Astrocyte (in vitro differentiated cells and primary cell): Measurements from ENCODE around the gene CYRIA.

Experiments used
- CTCF ChIP-seq: IDR thresholded peaks from 2 replicates; pipeline ENCODE4 v1.5.1; 2011; ENCODE audit warnings: low read depth, mild to moderate bottlenecking, inconsistent platforms, low read length, moderate library complexity; ENCODE audit not compliant: insufficient read depth
- EZH2 ChIP-seq: IDR thresholded peaks from 2 replicates; pipeline ENCODE4 v1.6.1; 2012; ENCODE audit warnings: mild to moderate bottlenecking, low read length, inconsistent platforms; ENCODE audit not compliant: insufficient read depth

GRCh38 chr2:16677875-16678274, 12.2 kb upstream of the CYRIA start:
- TF ChIP-seq EZH2, result no peak
- no peak for TF ChIP-seq CTCF
